ENCODE results near the gene ZEB1. TPM values are rescaled to one million over a fixed set of nuclear protein-coding genes. Genes with fewer than 3 reads are reported as not detected.
"Not testable (repeated sequence)": the region's sequence is repeated elsewhere in the genome, so short reads cannot be mapped to it uniquely, and the experiment has no call there.

Gene ZEB1
- total RNA-seq, 8 experiments from 2014 or later = 14.8 to 104 (median 50.3) TPM

DNA sequence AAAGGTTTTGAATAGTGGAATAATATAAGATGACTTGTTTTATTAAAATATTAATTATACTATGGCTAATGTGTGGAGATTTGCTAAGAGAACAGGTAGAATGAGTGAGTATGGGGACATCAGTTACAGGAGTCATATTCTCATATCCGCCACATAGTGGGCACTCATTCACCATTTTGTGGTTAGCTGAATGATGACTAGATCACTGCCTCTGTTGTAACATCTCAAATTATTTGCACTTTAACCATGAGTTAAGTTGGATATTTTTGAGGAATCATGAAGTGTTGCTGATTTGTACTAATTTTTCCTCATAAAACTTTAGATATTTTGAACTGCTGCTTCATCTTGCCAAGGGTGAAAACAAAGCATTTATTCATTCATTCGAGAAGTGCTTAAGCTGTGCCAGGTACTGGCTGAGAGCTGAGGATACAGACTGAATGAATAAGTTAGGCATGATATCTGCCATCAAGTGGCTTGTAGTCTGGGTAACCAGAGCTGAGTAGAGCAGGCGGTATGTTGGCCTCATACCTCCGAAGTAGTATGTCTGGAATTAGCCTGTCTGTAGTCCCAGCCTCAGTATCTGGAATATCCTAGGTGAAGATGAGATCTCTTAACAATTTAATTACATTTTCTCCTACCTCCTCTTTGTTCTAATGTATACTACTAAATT, 100.5 kb downstream of the ZEB1 start:
- H3K4me3 ChIP-seq = no peak overlapping the region
- no peaks in the 10 kb centered on the region for H3K4me1 ChIP-seq (replicated peaks in 1 of 2)
- WGBS, 10 experiments = 54 to 100% (median 91%) methylated on average over 1 to 4 of the region's 4 CpGs
- in situ Hi-C loops (cut with MboI; ENCODE audit: low pct_unique_long_range_greater_than_20kb in 2 of 9, low sequenced_read_pairs in 9 of 9, unreplicated experiment in 9 of 9) = no loop called here
- peak in 1 of 8 experiments; percentile 55 for ATAC-seq (replicated peaks in 6 of 8)
- no peak overlapping the region for H3K27ac ChIP-seq

DNA sequence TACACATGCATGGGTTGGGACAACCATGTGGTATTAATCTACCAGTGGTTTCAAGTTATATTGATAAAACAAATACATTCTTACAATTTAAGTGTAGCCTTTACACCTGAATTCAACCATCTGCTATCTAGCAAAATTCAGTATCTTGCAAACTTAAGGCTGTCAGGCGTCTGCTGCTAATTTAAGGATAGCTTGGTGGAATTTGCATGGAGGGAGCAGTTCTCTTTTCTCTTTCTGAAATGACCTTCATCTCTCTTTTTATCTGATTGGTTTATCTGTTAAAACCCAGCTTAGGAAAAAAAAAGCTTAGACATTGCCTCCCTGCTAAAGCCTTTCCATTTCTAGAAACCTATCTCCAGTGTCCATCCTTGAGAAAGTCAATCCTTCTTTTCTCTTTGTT, 102.3 kb downstream of the ZEB1 start:
- in situ Hi-C loops (cut with MboI; ENCODE audit: low pct_unique_long_range_greater_than_20kb in 2 of 9, low sequenced_read_pairs in 9 of 9, unreplicated experiment in 9 of 9) = no loop called here

DNA sequence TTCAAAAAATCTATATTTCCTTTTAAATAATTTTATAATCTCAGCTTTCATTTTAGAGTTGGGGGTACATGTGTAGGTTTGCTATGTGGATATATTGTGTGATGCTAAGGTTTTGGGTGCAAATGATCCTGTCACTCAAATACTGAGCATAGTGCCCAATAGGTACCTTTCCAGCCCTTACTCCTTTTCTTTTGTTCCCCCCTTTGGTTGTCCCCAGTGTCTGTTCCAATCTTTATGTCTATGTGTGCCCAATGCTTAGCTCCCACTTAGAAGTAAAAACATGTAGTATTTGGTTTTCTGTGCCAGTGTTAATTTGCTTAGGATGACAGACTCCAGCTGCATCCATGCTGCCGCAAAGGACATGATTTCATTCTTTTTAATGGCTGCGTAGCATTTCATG, 103.6 kb downstream of the ZEB1 start:
- Histone ChIP-seq H3K4me1 (replicated peaks in 1 of 2) (no peaks in the 10 kb centered on the region), H3K27ac (no peak overlapping the region), H3K4me3 (no peak overlapping the region)
- WGBS, 10 experiments = 83 to 100% (median 100%) methylated on average over 1 to 2 of the region's 2 CpGs; no CpG with 5 or more reads in 4 of the 10 experiments
- ATAC-seq (replicated peaks in 6 of 8) = no peak
- in situ Hi-C loops (cut with MboI; ENCODE audit: low pct_unique_long_range_greater_than_20kb in 2 of 9, low sequenced_read_pairs in 9 of 9, unreplicated experiment in 9 of 9) = no loop called here

More for the DNA sequence above, 102.3 kb downstream of the ZEB1 start:
- 86 to 100% (median 93%) methylated on average over 1 of the region's 1 CpG; no CpG with 5 or more reads in 4 of the 10 experiments for WGBS, 10 experiments
- Histone ChIP-seq H3K27ac (no peak overlapping the region), H3K4me3 (no peak overlapping the region), H3K4me1 (replicated peaks in 1 of 2) (no peaks in the 10 kb centered on the region)
- no peak for ATAC-seq (replicated peaks in 6 of 8)

DNA sequence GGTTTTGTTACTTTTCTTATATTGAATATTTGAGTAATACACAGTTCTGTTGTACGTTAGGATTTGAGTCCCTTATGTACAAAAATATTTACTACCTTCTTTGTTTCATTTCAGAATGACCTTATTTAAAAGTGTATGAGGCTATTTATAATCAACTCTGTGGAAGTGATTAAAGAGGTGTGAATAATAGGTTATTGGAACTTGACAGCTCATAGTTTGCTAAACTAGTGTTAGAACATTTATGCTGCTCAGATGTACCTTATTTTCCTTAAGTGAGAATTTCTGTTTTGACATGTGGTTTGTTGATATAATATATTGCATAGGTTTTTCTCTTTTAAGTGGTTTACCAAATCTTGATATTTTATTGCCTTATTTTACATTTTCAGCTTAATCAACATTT, 105.5 kb downstream of the ZEB1 start:
- no peaks in the 10 kb centered on the region for H3K4me1 ChIP-seq (replicated peaks in 1 of 2)
- 18 to 100% (median 80%) methylated on average over 1 of the region's 1 CpG for WGBS, 10 experiments
- H3K4me3 ChIP-seq = no peak overlapping the region
- H3K27ac ChIP-seq = no peak overlapping the region
- in situ Hi-C loops (cut with MboI; ENCODE audit: low pct_unique_long_range_greater_than_20kb in 2 of 9, low sequenced_read_pairs in 9 of 9, unreplicated experiment in 9 of 9) = no loop called here
- no peak for ATAC-seq (replicated peaks in 6 of 8)

DNA sequence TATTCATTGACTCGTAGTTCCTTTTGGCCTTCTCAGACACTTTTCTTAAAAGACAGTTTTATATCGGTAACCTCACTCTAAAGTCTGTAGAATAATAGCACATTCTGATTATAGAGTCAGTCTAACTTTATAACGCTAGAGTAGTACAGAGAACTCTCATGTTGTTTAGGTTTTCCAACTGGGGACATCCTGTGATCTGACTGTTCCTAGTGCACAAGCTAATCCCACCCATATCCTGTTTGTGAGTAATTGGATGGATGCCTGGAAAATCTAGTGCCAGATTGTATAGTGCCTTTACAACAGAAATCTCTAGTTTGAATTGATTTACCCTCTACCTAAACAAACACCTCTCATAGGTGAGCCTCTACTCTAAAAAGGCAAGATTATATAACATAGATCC, 107.4 kb downstream of the ZEB1 start:
- H3K27ac ChIP-seq = no peak overlapping the region
- WGBS, 10 experiments = 0 to 100% (median 82%) methylated on average over 1 to 3 of the region's 3 CpGs
- peak in 2 of 8 experiments; percentile 57 to 69 for ATAC-seq (replicated peaks in 6 of 8)
- in situ Hi-C loops (cut with MboI; ENCODE audit: low pct_unique_long_range_greater_than_20kb in 2 of 9, low sequenced_read_pairs in 9 of 9, unreplicated experiment in 9 of 9) = no loop called here
- no peak overlapping the region for H3K4me3 ChIP-seq
- no peaks in the 10 kb centered on the region for H3K4me1 ChIP-seq (replicated peaks in 1 of 2)

DNA sequence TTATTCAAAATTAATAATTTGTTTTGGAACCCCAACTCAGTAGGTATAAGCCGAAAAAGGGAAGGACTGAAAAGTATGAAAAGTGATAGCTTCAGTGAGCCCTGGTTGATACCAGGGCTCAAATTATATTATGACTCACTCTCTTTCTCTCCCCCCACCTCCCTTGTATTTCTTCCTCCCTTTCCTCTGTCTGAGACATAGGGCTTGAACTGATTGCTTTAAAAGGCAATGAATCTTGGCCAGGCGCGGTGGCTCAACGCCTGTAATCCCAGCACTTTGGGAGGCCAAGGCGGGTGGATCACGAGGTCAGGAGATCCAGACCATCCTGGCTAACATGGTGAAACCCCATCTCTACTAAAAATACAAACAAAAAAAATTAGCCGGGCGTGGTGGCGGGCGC, 108.3 kb downstream of the ZEB1 start:
- H3K27ac ChIP-seq; H3K4me3 ChIP-seq; ATAC-seq (replicated peaks in 6 of 8); H3K4me1 ChIP-seq (replicated peaks in 1 of 2); in situ Hi-C loops (cut with MboI; ENCODE audit: low pct_unique_long_range_greater_than_20kb in 2 of 9, low sequenced_read_pairs in 9 of 9, unreplicated experiment in 9 of 9): not testable (repeated sequence)
- WGBS, 10 experiments = 83 to 97% (median 91%) methylated on average over 1 to 9 of the region's 10 CpGs; no CpG with 5 or more reads in 2 of the 10 experiments

DNA sequence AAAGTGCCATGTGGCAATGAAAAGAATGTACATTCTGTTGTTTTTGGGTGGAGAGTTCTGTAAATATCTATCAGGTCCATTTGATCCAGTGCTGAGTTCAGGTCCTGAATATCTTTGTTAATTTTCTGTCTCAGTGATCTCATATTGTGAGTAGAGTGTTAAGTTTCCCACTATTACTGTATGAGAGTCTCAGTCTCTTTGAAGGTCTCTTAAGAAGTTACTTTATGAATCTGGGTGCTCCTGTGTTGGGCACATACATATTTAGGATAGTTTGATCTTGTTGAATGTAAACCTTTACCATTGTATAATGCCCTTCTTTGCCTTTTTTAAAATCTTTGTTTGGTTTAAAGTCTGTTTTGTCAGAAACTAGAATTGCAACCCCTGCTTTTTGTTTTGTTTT, 109.5 kb downstream of the ZEB1 start:
- H3K4me1 ChIP-seq (replicated peaks in 1 of 2); ATAC-seq (replicated peaks in 6 of 8); H3K4me3 ChIP-seq; H3K27ac ChIP-seq; in situ Hi-C loops (cut with MboI; ENCODE audit: low pct_unique_long_range_greater_than_20kb in 2 of 9, low sequenced_read_pairs in 9 of 9, unreplicated experiment in 9 of 9): not testable (repeated sequence)

DNA sequence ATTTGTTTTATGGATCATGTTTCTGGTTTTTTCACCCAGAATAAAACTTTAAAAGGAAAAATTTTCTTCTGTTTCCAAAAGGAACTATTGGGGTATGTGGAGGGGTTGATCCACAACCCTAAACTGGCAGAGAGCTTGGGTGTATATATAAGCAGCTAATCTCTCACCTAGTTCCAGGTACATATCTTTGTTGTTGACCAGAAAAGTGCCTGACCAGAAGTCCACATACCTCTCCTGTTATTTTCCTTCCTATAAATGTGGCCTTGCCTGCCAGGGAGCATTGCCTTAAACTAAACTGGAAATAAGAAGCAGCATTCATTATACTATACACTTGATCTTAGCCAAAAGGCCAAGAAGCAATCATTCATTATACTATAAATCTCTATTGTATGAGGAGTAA, 112.0 kb downstream of the ZEB1 start:
- in situ Hi-C loops (cut with MboI; ENCODE audit: low pct_unique_long_range_greater_than_20kb in 2 of 9, low sequenced_read_pairs in 9 of 9, unreplicated experiment in 9 of 9) = no loop called here
- Histone ChIP-seq H3K4me1 (replicated peaks in 1 of 2) (no peaks in the 10 kb centered on the region), H3K27ac (no peak overlapping the region), H3K4me3 (no peak overlapping the region)
- no peak for ATAC-seq (replicated peaks in 6 of 8)

DNA sequence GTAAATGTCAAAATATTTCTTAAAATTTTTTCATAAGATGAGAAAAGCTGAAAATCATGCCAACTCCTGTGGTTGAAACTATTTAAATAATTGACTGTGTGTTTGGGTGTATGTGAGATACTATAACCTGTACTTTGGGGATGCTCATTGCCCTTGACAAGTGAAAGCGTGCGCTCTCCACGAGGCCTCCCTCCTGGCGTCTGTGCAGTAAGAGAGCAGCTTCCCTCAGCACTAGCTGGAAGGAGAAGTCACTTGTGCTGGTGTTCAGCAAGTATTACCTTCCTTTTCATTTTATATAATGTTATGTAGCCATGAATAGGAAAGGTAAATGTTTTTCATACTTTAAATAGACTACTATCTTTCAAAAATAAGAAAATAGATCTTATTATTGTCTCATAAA, 118.9 kb downstream of the ZEB1 start:
- no peak for ATAC-seq (replicated peaks in 6 of 8)
- Histone ChIP-seq H3K4me1 (replicated peaks in 1 of 2) (no peaks in the 10 kb centered on the region), H3K27ac (no peak overlapping the region), H3K4me3 (no peak overlapping the region)
- in situ Hi-C loops (cut with MboI; ENCODE audit: low pct_unique_long_range_greater_than_20kb in 2 of 9, low sequenced_read_pairs in 9 of 9, unreplicated experiment in 9 of 9) = no loop called here
- 86 to 100% (median 93%) methylated on average over 2 to 4 of the region's 4 CpGs; no CpG with 5 or more reads in 3 of the 10 experiments for WGBS, 10 experiments

DNA sequence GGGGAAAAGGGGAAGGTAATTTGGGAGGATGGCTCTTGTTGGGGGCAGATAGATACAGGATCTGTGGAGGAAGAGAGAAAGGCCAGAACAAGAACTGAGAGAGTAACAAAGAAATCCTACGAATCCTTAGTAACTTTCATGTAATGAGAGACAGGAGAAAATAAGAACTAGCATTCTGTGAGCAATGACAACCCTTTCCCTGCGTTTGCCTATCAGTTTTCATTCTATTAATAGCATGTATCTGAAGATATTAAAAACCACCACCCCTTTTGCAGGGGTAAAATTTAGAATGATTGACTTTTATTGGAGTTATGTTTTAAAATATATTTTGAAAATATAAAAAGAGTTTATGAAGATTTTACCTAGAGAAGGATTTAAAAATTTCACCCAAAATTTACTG, 132.8 kb downstream of the ZEB1 start:
- WGBS, 10 experiments = 67 to 100% (median 91%) methylated on average over 1 to 2 of the region's 2 CpGs; no CpG with 5 or more reads in 1 of the 10 experiments

DNA sequence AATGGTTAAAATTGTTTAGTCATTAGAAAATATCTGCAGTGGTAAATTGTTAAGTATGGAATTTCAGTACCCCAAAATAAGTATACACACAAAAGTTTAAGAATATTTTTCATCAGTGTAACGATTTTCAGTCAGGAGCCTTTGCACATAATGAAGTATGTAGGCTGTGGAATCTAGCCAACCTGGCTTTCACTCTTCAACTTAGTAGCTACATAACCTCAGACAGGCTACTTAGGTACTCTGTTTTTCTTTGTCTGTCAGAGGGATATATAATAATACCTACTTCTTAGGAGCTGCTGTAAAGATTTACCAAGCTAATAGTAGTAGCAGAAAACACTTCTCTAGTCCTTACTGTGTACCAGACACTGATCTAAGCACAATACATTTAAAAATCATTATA, 137.5 kb downstream of the ZEB1 start:
- Histone ChIP-seq H3K4me3 (no peak overlapping the region), H3K27ac (no peak overlapping the region), H3K4me1 (replicated peaks in 1 of 2) (no peaks in the 10 kb centered on the region)
- no peak for ATAC-seq (replicated peaks in 6 of 8)
- 63 to 100% (median 83%) methylated on average over 1 of the region's 1 CpG; no CpG with 5 or more reads in 5 of the 10 experiments for WGBS, 10 experiments
- in situ Hi-C loops (cut with MboI; ENCODE audit: low pct_unique_long_range_greater_than_20kb in 2 of 9, low sequenced_read_pairs in 9 of 9, unreplicated experiment in 9 of 9) = no loop called here

More for the DNA sequence above, 132.8 kb downstream of the ZEB1 start:
- Histone ChIP-seq H3K27ac (no peak overlapping the region), H3K4me1 (replicated peaks in 1 of 2) (no peaks in the 10 kb centered on the region), H3K4me3 (no peak overlapping the region)
- in situ Hi-C loops (cut with MboI; ENCODE audit: low pct_unique_long_range_greater_than_20kb in 2 of 9, low sequenced_read_pairs in 9 of 9, unreplicated experiment in 9 of 9) = no loop called here
- no peak for ATAC-seq (replicated peaks in 6 of 8)

DNA sequence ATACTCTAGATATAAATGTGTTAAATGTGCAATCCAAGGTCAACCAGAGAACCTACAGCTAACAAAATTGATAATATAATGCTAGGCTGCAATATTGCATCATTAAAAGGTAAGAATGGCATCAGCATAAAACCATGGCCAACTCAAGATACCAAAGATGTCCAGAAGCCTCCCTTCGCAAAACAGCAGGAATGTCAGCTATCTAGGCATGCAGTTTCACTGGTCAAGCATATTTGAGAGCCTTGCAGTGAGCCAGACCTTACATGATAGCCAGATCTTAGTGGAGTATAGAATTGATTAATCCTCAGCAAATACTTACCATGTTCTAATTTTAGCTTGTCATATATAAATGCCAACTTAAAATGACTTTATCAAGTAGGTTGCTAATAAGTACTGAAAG, 138.8 kb downstream of the ZEB1 start:
- WGBS, 10 experiments = 78 to 100% (median 100%) methylated on average over 1 of the region's 1 CpG; no CpG with 5 or more reads in 3 of the 10 experiments
- in situ Hi-C loops (cut with MboI; ENCODE audit: low pct_unique_long_range_greater_than_20kb in 2 of 9, low sequenced_read_pairs in 9 of 9, unreplicated experiment in 9 of 9) = no loop called here
- ATAC-seq (replicated peaks in 6 of 8) = no peak

DNA sequence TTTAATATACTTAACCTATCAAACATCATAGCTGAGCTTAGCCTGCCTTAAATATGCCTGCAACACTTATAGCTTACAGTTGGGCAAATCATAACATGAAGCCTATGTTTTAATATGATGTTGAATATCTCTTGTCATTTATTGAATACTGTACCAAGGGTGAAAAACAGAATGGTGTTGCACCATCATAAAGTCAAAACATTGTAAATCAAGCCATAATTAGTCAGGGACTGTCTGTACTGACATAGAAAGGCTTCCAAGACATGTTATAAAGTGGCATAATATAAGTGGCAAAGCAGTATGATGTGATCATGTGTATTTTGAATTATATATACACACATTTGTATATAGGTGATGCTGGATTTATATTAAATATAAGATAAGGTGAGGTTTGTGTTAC, 140.0 kb downstream of the ZEB1 start:
- in situ Hi-C loops (cut with MboI; ENCODE audit: low pct_unique_long_range_greater_than_20kb in 2 of 9, low sequenced_read_pairs in 9 of 9, unreplicated experiment in 9 of 9) = no loop called here
- H3K27ac ChIP-seq = no peak overlapping the region
- H3K4me1 ChIP-seq (replicated peaks in 1 of 2) = no peaks in the 10 kb centered on the region
- no peak for ATAC-seq (replicated peaks in 6 of 8)
- no peak overlapping the region for H3K4me3 ChIP-seq

More for the DNA sequence above, 138.8 kb downstream of the ZEB1 start:
- Histone ChIP-seq H3K4me1 (replicated peaks in 1 of 2) (no peaks in the 10 kb centered on the region), H3K4me3 (no peak overlapping the region), H3K27ac (no peak overlapping the region)

DNA sequence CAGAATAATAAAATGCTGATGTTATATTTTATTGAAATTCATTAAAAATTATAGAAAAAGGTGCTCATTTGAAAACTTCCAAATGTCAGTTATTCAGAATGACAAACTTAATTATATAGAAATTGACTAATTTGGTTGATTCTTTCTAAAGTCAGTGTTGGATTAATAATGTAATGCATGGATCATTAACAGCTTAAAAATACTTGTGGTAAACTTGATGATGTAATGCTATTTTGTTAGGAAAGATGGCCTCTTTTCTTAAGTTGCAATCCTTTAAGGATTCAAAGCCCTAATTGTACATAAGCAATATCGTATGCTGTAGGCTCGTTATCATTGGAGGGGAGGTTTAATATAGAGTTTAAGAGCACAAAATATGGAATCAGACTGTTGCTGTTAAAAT, 141.2 kb downstream of the ZEB1 start:
- Histone ChIP-seq H3K4me3 (no peak overlapping the region), H3K4me1 (replicated peaks in 1 of 2) (no peaks in the 10 kb centered on the region), H3K27ac (no peak overlapping the region)
- in situ Hi-C loops (cut with MboI; ENCODE audit: low pct_unique_long_range_greater_than_20kb in 2 of 9, low sequenced_read_pairs in 9 of 9, unreplicated experiment in 9 of 9) = no loop called here
- 46 to 100% (median 89%) methylated on average over 1 to 2 of the region's 2 CpGs; no CpG with 5 or more reads in 2 of the 10 experiments for WGBS, 10 experiments
- no peak for ATAC-seq (replicated peaks in 6 of 8)

Data from motor neuron (in vitro differentiated cells).